DND-41 (cell line): Measurements from ENCODE around the gene MECR.

Experiments used
- ATAC-seq: fragments of 200-7000 bp; cut with Tn5 transposase; 3 replicates; pipeline ENCODE4 v1.9.1; 2021; ENCODE audit warnings: low read depth; ENCODE audit not compliant: insufficient read depth
- DNase-seq: peaks from one replicate; pipeline ENCODE4 v3.0.0-alpha.2; 2020
- H2AFZ ChIP-seq: 2 replicates; pipeline ENCODE4 v1.6.0; 2012; ENCODE audit warnings: low read depth, low read length
- H3K27ac ChIP-seq: 2 replicates; pipeline ENCODE4 v1.5.1; 2012; ENCODE audit warnings: low read length, inconsistent platforms
- H3K27me3 ChIP-seq: fragments of 200-600 bp; sonication (generic); 2 replicates; pipeline ENCODE4 v1.6.0; 2012; ENCODE audit warnings: low read length, mild to moderate bottlenecking, inconsistent platforms; ENCODE audit not compliant: insufficient read depth, poor library complexity
- H3K36me3 ChIP-seq: 2 replicates; pipeline ENCODE4 v1.5.1; 2012; ENCODE audit warnings: low read length, inconsistent platforms; ENCODE audit not compliant: insufficient read depth
- H3K4me1 ChIP-seq: 2 replicates; pipeline ENCODE4 v1.5.1; 2012; ENCODE audit warnings: mild to moderate bottlenecking, low read length; ENCODE audit not compliant: insufficient read depth
- H3K4me2 ChIP-seq: 2 replicates; pipeline ENCODE4 v1.6.0; 2012; ENCODE audit warnings: mild to moderate bottlenecking, moderate library complexity, low read length, inconsistent platforms; ENCODE audit not compliant: insufficient read depth
- H3K4me3 ChIP-seq, 2 experiments: fragments of 200-600 bp in 1 of 2; shearing (Covaris generic) in 1 of 2; 2 replicates each; pipeline ENCODE4 v1.5.1; 2012 to 2016; ENCODE audit warnings: inconsistent platforms in 2 of 2, low read length in 2 of 2, mild to moderate bottlenecking in 2 of 2, low read depth in 1 of 2, moderate library complexity in 1 of 2
- H3K79me2 ChIP-seq: 2 replicates; pipeline ENCODE4 v1.6.0; 2012; ENCODE audit warnings: low read length, inconsistent platforms; ENCODE audit not compliant: insufficient read depth
- H3K9ac ChIP-seq: 2 replicates; pipeline ENCODE4 v1.6.0; 2012; ENCODE audit warnings: low read depth, mild to moderate bottlenecking, inconsistent platforms, low read length, moderate library complexity
- H3K9me3 ChIP-seq: 2 replicates; pipeline ENCODE4 v1.5.1; 2012; ENCODE audit warnings: low read length, moderate library complexity, mild to moderate bottlenecking, inconsistent platforms; ENCODE audit not compliant: insufficient read depth, severe bottlenecking
- H4K20me1 ChIP-seq: 2 replicates; pipeline ENCODE4 v1.6.0; 2012; ENCODE audit warnings: low read length; ENCODE audit not compliant: insufficient read depth
- CTCF ChIP-seq: IDR thresholded peaks from 2 replicates; pipeline ENCODE4 v1.5.1; 2012; ENCODE audit warnings: borderline replicate concordance, low read length, moderate library complexity, mild to moderate bottlenecking; ENCODE audit not compliant: poor library complexity, severe bottlenecking; ENCODE audit errors: extremely low read depth
- EZH2 ChIP-seq: IDR thresholded peaks from 3 replicates; pipeline ENCODE4 v1.6.1; 2012; ENCODE audit warnings: borderline replicate concordance, low read depth, mild to moderate bottlenecking, moderate library complexity, low read length, inconsistent platforms; ENCODE audit not compliant: severe bottlenecking

MECR gene

GRCh38 chr1:29266912-29267311, 36.2 kb upstream of the MECR start:
- no peak overlapping the region for H3K4me3 ChIP-seq
- no peaks in the 10 kb centered on the region for H3K4me1 ChIP-seq
- H3K9ac ChIP-seq: no peak overlapping the region
- DNase-seq: no peak
- TF ChIP-seq CTCF (no peak), EZH2 (no peak)
- H3K4me2 ChIP-seq: no peak overlapping the region
- no peak overlapping the region for H2AFZ ChIP-seq
- H3K27me3 ChIP-seq: peaks cover 5% of the 10 kb centered on the region
- no peaks in the 10 kb centered on the region for H4K20me1 ChIP-seq
- ATAC-seq: no peak
- H3K27ac ChIP-seq: no peak overlapping the region
- no peaks in the 10 kb centered on the region for H3K36me3 ChIP-seq
- no peaks in the 10 kb centered on the region for H3K79me2 ChIP-seq
- H3K9me3 ChIP-seq: no peaks in the 10 kb centered on the region

- H3K27me3 ChIP-seq: peaks cover 14% of the 10 kb centered on the region
- H3K4me3 ChIP-seq: no peak overlapping the region
- H2AFZ ChIP-seq: no peak overlapping the region
- no peaks in the 10 kb centered on the region for H4K20me1 ChIP-seq
- no peak overlapping the region for H3K27ac ChIP-seq
- no peak for DNase-seq
- no peak overlapping the region for H3K4me2 ChIP-seq
- no peak overlapping the region for H3K9ac ChIP-seq
- H3K36me3 ChIP-seq: no peaks in the 10 kb centered on the region
- H3K79me2 ChIP-seq: no peaks in the 10 kb centered on the region
- ATAC-seq: no peak
- H3K4me1 ChIP-seq: peaks cover under 1% of the 10 kb centered on the region; the same call in 1 of the 2 replicates
- TF ChIP-seq EZH2 (no peak), CTCF (no peak)
- no peaks in the 10 kb centered on the region for H3K9me3 ChIP-seq
These were observed 34.1 kb upstream of the MECR start for GRCh38 chr1:29264773-29265389.

DNA sequence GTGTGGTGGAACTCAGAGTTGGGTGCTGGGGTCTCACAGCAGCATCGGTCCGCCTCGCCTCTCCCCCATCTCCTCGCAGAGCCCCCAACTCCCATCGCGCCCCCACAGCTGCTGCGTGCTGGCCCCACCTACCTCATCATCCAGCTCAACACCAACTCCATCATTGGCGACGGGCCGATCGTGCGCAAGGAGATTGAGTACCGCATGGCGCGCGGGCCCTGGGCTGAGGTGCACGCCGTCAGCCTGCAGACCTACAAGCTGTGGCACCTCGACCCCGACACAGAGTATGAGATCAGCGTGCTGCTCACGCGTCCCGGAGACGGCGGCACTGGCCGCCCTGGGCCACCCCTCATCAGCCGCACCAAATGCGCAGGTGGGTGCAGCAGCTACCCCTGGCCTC, 29.8 kb upstream of the MECR start:
- H3K9ac ChIP-seq: no peak overlapping the region
- no peak for ATAC-seq
- H3K4me3 ChIP-seq: no peak overlapping the region

More for the DNA sequence above, 29.8 kb upstream of the MECR start:
- Histone ChIP-seq H3K4me2 (no peak overlapping the region), H2AFZ (no peak overlapping the region), H3K36me3 (no peaks in the 10 kb centered on the region), H3K27me3 (peaks cover 30% of the 10 kb centered on the region), H3K4me1 (peaks cover 5% of the 10 kb centered on the region), H3K79me2 (no peaks in the 10 kb centered on the region), H3K27ac (no peak overlapping the region), H3K9me3 (no peaks in the 10 kb centered on the region), H4K20me1 (peaks cover 4% of the 10 kb centered on the region; the same call in 1 of the 2 replicates)
- DNase-seq: no peak
- no peak for TF ChIP-seq CTCF
- TF ChIP-seq EZH2: no peak
